IPS-15b (cell line): ENCODE measurements around the gene ZBTB21.

Source experiments
- H3K27me3 ChIP-seq: one replicate; pipeline ENCODE4 v1.6.1; 2013; ENCODE audit warnings: low read length; ENCODE audit not compliant: control insufficient read depth, insufficient read depth
- H3K36me3 ChIP-seq: one replicate; pipeline ENCODE4 v1.6.1; 2013; ENCODE audit warnings: low read length; ENCODE audit not compliant: control insufficient read depth, insufficient read depth
- H3K4me1 ChIP-seq: one replicate; pipeline ENCODE4 v1.6.1; 2013; ENCODE audit warnings: mild to moderate bottlenecking, low read length; ENCODE audit not compliant: control insufficient read depth, insufficient read depth
- H3K4me3 ChIP-seq: one replicate; pipeline ENCODE4 v1.5.1; 2013; ENCODE audit warnings: low read depth, low read length
- H3K9ac ChIP-seq: one replicate; pipeline ENCODE4 v1.6.1; 2013; ENCODE audit warnings: low read depth, mild to moderate bottlenecking, low read length
- H3K9me3 ChIP-seq: one replicate; pipeline ENCODE4 v1.6.1; 2013; ENCODE audit warnings: mild to moderate bottlenecking, low read length; ENCODE audit not compliant: control insufficient read depth, insufficient read depth

Gene ZBTB21

DNA sequence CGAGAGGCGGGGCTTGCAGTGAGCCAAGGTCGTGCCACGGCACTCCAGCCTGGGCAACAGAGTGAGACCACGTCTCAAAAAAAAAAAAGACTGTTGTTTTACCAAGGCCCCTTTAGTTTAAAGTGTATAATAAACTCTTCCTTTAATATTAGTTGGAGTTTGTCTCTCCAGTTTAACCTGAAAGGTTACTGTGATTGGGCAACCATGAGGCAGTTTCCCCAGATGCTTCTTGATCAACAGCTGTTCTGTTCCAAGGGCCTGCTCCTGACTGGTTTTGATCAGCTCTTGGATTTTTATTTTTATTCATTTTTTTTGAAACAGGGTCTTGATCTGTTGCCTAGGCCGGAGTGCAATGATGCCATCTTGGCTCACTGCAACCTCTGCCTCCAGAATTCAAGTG lies 38.3 kb downstream of the ZBTB21 start:
- Histone ChIP-seq H3K4me3 (no peak overlapping the region), H3K9ac (no peak overlapping the region), H3K36me3 (no peaks in the 10 kb centered on the region), H3K9me3 (no peaks in the 10 kb centered on the region), H3K4me1 (no peaks in the 10 kb centered on the region), H3K27me3 (no peaks in the 10 kb centered on the region)

DNA sequence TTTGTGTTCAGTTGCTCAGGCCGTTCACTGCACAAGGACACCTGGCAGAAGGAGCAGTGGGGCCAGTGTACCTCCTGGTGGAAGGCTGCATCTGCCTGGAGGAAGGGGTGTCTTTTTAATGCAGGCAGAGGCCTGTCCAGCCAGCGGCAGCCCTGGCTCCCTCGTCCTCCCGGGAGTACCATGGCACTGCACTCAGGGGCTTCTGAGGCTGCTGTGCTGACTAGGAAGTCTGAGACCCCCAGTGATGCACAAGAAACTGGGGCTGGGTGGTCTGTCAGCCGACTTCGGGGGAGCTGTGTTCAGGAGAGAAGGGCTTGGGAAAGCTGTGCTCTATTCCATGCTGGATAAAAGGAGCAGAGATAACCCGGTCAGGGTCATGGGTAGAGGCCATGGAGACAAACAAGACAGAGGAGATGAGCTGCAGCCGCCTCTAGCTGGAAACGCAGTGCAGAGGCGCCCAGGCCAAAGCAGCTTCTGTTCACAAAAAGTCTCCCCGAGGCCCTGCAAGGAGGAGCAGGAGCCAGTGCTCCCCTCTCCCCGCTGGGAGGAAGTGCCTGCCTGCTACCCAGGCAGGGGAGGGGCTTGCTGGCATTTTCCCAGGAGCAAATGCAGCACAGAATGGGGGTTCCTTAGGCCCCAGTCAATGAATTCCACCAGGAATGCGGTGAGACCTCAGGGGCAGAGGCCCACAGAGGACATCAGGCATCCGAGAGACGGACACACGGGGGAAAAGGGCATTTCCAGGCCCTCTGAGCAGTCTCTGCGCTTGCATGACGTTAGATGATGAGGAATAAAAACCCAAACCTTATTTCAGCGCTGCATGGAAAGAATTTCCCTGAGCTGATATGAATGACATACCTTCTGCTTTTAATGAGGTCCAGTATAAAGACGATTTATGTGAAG lies 39.2 kb downstream of the ZBTB21 start:
- Histone ChIP-seq H3K9ac (no peak overlapping the region), H3K9me3 (no peaks in the 10 kb centered on the region), H3K4me1 (no peaks in the 10 kb centered on the region), H3K4me3 (no peak overlapping the region), H3K27me3 (no peaks in the 10 kb centered on the region), H3K36me3 (no peaks in the 10 kb centered on the region)

DNA sequence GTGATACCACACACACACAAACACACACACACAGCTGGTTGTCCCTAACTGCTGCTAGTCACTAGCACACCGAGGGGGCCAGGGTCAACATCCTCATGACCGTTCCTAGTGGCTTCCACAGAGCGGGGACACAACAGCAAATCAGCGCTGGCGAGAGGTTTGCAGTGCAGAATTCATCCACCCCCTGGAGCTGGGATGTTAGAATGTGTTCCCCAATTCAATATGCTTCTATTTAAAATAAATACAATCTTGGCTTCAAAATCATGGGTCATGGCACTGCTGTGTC lies 40.1 kb downstream of the ZBTB21 start:
- H3K9me3 ChIP-seq: no peaks in the 10 kb centered on the region
- H3K27me3 ChIP-seq: no peaks in the 10 kb centered on the region
- no peak overlapping the region for H3K9ac ChIP-seq
- H3K4me3 ChIP-seq: no peak overlapping the region
- no peaks in the 10 kb centered on the region for H3K36me3 ChIP-seq
- no peaks in the 10 kb centered on the region for H3K4me1 ChIP-seq

DNA sequence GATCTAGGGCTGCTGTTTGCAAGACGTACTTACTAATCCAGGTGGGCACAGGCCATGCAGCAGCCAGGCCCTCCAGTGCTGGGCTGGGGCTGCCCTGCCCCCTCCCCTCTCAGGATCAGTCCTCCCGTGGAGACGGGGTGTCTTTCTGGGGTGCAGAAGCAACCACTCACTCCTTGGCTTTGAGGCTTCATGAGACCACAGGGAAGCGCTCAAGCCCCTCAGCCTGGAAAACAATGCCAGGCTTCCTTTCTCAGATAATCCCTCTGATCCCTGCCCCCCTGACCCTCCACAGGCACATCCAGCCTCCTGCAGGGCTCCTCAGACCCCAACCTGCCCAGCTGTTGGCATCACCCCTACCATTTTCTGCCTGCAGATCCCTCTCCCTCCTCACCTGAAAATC lies 42.5 kb downstream of the ZBTB21 start:
- Histone ChIP-seq H3K4me1 (no peaks in the 10 kb centered on the region), H3K9ac (no peak overlapping the region), H3K36me3 (no peaks in the 10 kb centered on the region), H3K9me3 (no peaks in the 10 kb centered on the region), H3K4me3 (no peak overlapping the region), H3K27me3 (no peaks in the 10 kb centered on the region)

DNA sequence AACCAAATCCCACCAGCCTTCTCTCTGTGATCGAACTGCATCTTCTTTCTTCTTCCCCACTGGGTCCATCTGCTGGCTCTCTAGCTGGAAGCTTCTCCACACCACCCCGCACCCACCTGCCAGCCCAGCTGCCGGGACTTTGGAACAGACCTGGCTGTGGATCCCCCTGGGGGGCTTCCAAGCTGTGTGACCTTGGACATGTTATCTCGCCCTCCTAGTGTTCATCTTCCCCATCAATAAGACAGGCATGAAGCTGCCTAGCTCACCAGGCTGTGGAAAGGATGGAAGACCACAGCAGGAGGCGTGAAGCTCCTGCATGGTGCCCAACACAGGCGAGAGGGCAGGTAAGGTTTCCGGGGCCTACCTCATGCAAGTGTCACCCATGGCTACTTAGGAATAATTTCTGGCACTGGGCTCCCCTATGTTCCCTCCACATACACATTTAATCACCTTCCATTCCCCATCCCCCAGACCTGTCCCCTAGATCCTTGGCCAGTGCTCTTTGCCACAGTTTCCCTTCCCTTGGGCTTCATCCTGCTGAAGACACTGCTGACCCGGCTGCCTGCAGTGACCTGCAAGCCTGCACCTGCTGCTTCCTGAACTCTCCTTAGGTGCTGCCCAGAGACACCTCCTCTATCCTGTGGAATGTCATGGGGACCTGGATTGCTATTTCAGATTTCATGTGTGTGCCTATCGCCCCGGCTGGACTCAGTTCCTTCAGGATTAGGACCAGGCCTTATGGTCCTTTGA lies 43.1 kb downstream of the ZBTB21 start:
- Histone ChIP-seq H3K27me3 (no peaks in the 10 kb centered on the region), H3K9ac (no peak overlapping the region), H3K36me3 (no peaks in the 10 kb centered on the region), H3K4me1 (no peaks in the 10 kb centered on the region), H3K4me3 (no peak overlapping the region), H3K9me3 (no peaks in the 10 kb centered on the region)

DNA sequence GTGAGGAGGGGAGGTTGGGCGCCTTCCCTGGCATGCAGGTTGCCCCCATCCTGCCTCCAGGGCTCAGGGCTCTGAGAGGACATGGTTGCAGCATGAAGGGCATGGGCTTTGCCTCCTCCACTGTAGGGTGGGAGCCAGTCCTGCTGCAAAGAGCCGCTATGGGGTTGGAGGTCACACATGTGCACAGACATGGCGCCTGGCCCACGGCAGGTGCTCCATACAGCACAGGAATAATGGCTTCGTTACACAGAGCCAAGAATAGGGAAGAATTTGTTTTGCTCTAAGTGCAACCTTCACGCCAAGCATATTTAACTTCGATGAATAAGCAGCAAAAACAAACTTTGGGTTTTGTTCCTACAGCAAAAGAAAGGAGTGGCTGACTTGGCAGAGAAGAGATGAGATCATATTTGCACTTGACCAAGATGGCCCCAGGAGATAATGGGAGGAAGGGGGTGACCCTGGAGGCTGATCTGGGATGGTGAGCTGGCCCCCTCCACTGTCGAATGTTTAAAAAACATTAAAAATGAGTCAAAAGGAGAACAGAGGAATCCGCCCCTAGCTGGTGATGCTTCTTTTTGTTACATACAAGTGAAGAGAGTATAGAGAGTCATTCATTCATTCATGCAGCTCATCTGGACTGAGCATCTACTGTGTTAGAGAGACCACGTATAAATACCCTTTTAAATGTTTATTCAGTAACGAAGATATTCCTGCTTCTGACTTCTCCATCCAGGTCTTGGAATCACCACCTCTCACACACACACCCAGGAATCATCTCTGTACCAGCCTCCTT lies 43.9 kb downstream of the ZBTB21 start:
- Histone ChIP-seq H3K36me3 (no peaks in the 10 kb centered on the region), H3K27me3 (no peaks in the 10 kb centered on the region), H3K9me3 (no peaks in the 10 kb centered on the region), H3K9ac (no peak overlapping the region), H3K4me3 (no peak overlapping the region), H3K4me1 (no peaks in the 10 kb centered on the region)

DNA sequence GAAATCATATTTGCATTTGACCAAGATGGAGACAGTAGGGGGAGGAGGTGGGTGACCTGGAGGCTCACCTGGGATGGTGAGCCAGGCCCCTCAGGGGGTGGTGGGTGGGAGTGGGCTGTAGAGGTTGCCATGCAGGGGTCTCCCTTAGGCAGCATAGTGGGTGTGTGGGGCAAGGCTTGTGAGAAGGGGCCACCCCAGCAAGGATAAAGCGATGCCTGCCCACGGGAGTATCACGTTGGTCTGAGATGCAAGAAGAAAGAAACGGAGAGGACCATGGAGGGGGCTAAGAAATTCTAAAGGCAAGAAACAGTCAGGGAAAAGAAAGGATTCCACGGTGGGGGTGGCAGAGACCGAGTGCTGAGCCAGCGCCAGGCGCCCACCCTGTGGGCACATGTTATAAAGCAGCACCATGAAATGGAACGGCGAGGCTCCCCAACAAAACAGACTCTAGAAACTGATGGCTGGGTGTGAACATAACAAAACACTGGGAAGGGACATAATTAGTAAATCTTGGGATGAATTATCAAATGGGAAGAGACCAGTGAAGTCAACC lies 44.6 kb downstream of the ZBTB21 start:
- no peak overlapping the region for H3K9ac ChIP-seq
- no peaks in the 10 kb centered on the region for H3K36me3 ChIP-seq

DNA sequence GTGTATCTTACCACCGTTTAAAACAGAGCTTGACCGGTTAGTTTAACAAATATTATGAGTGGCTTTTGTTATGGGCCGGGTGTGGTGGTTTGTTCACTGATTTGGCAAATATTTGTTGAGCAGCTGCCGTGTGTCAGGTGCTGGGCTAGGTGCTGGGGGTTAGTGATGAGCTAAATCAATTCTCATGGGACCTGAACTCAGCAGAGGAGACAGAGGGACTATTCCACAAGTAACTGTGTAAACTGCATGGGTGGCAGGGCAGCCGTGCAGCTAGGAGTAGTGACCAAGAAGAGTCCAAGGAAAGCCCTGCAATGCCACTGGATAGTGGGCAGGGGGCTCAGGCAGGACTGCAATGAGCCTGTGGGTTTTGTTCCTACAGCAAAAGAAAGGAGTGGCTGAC lies 45.1 kb downstream of the ZBTB21 start:
- H3K9ac ChIP-seq: no peak overlapping the region
- H3K27me3 ChIP-seq: no peaks in the 10 kb centered on the region
- H3K4me3 ChIP-seq: no peak overlapping the region
- H3K36me3 ChIP-seq: no peaks in the 10 kb centered on the region
- no peaks in the 10 kb centered on the region for H3K4me1 ChIP-seq
- no peaks in the 10 kb centered on the region for H3K9me3 ChIP-seq

More for the DNA sequence above, 44.6 kb downstream of the ZBTB21 start:
- Histone ChIP-seq H3K9me3 (no peaks in the 10 kb centered on the region), H3K4me3 (no peak overlapping the region), H3K4me1 (no peaks in the 10 kb centered on the region), H3K27me3 (no peaks in the 10 kb centered on the region)

DNA sequence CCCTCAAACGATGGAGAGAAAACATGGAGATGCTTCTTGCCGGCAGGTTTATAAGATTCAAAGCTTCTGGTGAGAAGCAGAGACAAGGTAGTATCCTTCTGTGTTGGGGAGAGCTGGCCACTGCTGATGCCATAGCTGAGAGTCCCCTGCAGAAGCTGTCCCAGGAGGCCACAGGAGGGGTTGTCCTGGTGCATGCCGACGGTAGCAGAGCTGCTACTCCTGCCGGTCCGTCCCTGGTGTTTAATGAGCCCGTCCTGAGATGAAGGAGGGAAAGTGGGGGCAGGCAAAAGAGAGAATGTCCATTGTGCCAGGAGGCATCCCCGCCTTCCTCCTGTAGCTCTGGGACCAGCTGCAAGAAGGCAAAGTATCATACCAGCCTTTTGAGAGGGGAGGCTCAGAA lies 46.0 kb downstream of the ZBTB21 start:
- no peaks in the 10 kb centered on the region for H3K9me3 ChIP-seq
- H3K4me3 ChIP-seq: no peak overlapping the region
- H3K36me3 ChIP-seq: no peaks in the 10 kb centered on the region
- no peaks in the 10 kb centered on the region for H3K27me3 ChIP-seq
- H3K9ac ChIP-seq: no peak overlapping the region
- no peaks in the 10 kb centered on the region for H3K4me1 ChIP-seq

DNA sequence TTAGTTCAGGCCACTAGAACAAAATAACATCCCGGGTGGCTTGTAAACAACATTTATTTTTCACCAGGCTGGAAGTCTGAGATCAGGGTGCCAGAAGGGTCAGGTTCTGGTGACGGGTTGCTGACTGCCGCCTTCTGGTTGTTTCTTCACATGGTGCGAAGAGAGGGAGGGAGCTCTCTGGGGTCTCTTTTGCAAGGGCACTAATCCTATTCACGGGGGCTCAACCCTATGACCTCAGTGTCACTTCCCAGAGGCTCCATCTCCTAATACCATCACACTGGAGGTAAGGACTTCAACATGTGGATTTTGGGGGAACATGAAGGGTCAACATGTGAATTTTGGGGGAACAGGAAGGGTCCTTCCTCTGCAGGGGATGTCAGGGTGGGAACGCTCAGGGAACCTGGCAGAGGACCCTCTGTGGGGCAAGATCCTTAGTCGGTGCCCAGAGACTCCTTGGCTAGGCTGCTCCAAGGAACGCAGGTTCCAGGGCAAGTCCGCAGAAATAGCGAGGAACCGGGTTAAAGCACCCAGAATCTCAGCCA lies 47.7 kb downstream of the ZBTB21 start:
- no peaks in the 10 kb centered on the region for H3K4me1 ChIP-seq
- no peaks in the 10 kb centered on the region for H3K27me3 ChIP-seq
- no peaks in the 10 kb centered on the region for H3K9me3 ChIP-seq
- H3K4me3 ChIP-seq: no peak overlapping the region
- no peaks in the 10 kb centered on the region for H3K36me3 ChIP-seq
- H3K9ac ChIP-seq: no peak overlapping the region

DNA sequence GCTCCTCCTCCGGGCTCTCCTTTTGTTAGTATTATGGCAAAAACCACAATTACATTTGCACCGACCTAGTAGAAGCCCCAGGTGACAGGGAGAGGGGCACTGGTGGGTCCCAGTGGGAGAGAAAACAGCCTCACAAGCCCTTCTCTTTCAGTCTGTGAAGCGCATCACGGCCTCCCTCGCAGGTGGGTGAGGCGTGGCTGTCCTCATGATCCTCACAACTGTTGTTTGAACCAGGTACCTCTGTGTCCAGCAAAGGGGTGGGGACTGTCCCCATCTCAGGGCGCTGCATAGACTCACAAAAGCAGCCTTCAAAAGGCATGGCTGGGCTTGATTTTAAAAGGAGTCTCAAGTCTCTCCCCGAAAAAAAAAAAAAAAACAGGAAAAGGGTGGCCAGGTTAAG lies 48.4 kb downstream of the ZBTB21 start:
- Histone ChIP-seq H3K9me3 (no peaks in the 10 kb centered on the region), H3K4me1 (no peaks in the 10 kb centered on the region), H3K27me3 (no peaks in the 10 kb centered on the region), H3K9ac (no peak overlapping the region), H3K4me3 (no peak overlapping the region), H3K36me3 (no peaks in the 10 kb centered on the region)
